ENCODE measurements around the gene BRD3OS.

BRD3OS gene, protein sequence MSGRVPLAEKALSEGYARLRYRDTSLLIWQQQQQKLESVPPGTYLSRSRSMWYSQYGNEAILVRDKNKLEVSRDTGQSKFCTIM

DNA sequence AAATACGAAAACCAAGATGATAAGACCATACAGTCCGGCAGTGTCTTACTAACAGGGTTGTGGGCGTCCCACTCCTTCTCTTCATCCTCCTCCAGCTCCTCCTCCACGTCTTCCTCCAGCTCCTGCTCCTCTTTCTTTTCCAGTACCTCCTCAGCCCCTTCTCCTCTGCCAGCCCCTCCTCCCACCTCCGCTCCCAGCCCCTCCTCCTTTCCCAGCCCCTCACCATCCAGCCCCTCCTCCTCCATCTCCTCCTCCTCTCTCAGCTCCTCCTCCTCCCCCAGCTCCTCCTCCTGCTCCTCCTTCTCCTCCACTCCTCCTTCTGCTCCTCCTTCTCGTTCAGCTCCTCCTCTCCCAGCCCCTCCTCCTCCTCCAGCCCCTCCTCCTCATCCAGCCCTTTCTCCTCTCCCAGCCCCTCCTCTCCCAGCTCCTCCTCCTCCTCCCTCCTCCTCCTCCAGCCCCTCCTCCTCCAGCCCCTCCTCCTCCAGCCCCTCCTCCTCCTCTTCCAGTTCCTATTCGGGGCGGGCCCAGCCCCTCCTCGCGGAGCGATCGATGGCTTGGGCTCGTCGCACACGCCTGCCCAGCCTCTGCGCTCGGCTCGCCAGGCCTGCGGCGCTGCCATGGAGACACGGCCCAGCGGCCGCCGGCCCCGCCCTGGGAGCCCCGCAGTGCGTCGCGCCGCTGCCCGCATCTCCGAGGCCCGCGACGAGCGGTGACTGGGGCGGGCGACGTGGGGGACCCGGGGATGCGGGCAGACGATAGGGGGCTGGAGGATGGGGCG, at the start of gene BRD3OS:
TSS of gene BRD3OS (plus strand) at position 654 of the 778 bp plus-strand sequence. CDS start 1,267 bp downstream, outside the sequence.
- DNase-seq (ENCODE audit: low read depth in 4 of 4, low spot score in 1 of 4): peak; percentile 72 to 89 (median 80)

DNA sequence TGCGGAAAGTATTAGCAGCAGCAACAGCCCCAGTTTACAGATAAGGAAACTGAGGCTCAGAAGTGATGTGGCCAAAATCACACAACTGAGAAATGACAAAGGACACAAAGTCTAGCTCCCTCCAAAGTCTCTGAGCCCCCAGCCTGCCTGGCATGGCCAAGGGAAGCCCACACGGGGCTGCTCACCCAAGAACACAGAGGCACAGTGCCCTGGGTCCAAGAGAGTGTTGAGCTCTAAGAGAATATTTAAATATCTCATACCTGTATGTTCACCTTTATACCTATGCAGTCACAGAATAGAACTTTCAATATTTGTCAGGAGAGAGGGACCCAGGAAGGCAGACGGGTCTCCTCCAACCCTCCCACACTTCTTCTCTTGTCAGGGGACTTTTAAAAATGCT, 49.8 kb upstream of the BRD3OS start:
- no peak for DNase-seq (ENCODE audit: low read depth in 4 of 4, low spot score in 1 of 4)

DNA sequence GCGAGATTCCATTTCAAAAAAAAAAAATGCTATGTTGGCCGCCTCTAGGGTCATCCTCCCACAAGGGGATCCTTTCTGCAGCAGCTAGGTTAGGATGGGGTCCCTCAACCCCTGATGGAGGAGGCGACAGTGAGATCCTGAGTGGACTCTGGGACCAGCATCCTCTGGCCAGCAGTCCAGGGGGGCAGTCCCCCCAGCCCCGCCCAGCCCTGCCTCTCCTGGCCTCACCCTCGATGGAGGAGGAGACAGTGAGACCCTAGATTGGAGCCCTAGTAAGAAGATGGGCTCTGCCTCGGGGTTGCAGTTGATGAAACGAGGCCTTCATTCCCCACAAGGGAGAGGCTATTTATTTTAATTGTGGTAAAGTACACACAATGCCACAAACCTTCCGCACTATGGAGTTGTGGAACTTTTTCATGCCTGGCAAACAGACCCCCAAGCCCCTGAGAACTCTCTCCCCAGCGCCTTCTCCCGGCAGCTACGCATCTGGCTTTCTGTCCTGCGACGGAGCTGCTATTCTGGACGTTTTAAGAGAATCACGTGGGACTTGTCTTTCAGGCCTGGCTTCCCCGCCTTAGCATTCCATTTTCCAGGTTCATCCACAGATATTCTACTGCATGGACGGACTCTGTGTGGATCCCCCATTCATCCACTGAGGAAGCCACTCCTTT, 49.0 kb upstream of the BRD3OS start:
- no peak for DNase-seq (ENCODE audit: low read depth in 4 of 4, low spot score in 1 of 4)

DNA sequence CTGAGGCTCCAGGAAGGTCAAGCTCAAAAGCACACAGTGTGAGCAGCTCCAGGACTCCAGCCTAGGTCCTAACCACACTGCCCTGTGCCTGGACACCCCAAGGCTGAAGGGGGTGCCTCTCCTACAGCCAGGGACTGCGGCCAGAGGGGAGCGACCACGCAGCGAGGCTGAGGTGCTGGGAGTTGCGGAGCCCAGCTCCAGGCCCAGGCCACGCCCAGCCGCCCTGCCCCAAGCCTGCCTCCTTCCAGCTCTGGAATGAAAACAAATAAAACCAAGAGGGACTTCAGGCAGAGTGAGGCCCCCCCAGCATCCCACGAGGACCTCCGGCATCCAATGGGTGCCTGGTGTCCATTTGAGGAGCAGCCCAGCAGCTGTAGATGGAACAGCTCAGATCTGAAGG, 48.4 kb upstream of the BRD3OS start:
- DNase-seq (ENCODE audit: low read depth in 4 of 4, low spot score in 1 of 4): no peak

DNA sequence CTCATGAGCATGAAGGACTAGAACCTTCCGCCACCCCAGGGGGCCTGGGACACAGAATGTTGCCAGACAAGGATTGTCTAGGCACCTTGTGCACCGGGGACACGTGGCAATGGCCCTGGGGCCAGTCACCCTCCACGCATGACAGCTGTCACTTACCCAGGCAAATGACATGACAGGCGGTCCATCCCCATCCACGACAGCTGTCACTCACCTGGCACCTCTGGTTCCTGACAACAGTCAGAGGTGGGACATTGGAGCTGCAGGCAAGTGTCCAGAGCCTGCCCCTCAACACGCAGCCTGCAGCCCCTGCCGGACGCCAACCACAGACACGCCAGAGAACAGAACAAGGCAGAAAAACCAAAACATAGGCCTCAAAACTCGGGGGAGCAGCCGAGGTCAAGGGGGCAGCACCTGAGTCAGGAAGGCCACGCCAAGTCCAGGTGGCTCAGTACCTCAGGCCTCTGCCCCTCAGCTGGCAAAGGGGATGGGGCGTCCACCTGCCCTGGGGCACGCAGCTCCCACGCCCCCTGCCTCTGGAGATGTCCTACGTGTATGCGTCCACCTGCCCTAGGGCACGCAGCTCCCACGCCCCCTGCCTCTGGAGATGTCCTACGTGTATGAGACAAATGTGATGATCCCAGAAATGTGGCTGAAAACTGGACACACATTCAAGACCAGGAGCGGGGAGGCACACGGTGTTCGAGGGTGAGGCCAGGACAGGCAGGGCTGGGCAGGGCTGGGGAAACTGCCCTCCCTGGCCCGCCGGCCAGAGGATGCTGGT, 47.7 kb upstream of the BRD3OS start:
- DNase-seq (ENCODE audit: low read depth in 4 of 4, low spot score in 1 of 4): no peak

DNA sequence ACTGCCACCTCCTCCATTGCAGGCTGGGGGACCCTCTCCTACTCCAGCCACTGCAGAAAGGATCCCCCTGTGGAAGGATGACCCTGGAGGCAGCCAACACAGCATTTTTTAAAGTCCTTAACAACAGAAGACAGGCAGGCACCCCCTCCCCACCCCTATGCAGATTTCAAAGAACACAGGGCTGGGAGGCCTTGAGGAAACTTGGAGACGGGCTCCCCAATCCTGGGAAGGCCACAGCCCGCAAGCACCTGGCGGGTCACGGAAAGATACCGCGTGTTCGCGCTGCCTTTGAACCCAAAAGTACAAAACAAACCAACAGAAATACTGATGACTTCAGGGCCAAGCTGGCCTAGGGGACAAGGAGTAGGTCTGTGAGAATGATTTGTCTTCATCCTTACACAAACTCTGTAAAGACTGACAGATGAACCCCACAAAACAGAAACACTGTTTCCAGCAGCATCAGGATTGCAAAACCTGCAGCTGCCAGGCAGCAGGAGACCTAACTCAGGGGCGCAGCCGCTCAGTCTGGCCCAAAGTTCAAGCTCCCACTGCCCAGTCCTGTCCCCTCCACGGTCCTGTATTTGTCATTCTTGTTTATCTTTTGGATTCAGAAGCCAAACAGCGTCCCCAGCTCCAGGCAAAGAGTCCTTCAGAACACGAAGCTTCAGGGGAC, 46.9 kb upstream of the BRD3OS start:
- no peak for DNase-seq (ENCODE audit: low read depth in 4 of 4, low spot score in 1 of 4)

DNA sequence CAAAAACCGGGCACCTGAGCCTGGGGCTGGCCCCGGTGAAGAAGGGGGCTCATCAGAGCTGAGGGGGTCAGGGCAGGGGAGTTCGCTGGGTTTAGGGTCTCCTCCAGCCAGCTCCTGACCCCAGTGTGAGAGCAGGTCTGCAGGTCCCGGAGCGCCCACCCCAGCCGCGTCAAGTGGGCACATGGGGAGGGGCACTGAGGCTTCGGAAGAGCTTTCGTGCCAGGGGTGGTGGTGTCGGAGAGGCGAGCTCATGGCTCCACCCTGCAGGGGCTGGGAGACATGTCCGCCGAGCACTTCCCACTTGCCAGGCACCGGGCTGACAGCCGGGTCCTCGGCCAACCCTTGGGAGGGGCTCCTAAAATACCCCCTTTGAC, 46.4 kb upstream of the BRD3OS start:
- no peak for DNase-seq (ENCODE audit: low read depth in 4 of 4, low spot score in 1 of 4)

DNA sequence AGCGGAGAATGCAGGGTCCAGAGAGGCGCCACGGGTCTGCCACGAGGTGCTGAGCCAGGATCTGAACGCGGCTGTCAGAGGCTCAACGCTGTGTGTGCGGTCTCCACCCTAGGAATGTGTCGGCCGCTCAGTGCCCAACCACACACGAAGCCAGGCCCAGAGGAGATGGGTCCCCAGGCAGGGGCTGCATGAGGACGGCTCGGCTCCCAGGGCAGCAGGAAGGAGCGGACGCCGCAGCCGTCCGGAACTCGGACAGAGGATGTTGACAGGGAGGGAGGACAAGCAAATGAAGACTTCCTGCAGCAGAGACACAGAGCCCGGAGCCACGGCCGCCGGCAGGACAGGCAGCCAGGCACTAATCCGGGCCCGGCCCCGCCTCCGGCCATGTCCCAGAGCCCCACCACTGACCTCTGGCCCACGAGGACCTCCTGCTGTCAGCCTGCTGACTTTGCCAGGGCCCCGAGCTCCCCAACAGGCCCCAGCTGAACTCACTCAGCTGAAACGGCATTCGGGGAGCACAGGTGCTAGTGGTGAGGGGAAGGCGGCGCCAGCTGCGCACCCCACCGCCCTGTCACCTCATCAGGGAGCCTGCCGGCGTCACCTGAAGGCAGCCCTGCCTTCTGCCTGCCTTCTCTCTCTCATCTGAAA, 45.9 kb upstream of the BRD3OS start:
- DNase-seq (ENCODE audit: low read depth in 4 of 4, low spot score in 1 of 4): no peak

DNA sequence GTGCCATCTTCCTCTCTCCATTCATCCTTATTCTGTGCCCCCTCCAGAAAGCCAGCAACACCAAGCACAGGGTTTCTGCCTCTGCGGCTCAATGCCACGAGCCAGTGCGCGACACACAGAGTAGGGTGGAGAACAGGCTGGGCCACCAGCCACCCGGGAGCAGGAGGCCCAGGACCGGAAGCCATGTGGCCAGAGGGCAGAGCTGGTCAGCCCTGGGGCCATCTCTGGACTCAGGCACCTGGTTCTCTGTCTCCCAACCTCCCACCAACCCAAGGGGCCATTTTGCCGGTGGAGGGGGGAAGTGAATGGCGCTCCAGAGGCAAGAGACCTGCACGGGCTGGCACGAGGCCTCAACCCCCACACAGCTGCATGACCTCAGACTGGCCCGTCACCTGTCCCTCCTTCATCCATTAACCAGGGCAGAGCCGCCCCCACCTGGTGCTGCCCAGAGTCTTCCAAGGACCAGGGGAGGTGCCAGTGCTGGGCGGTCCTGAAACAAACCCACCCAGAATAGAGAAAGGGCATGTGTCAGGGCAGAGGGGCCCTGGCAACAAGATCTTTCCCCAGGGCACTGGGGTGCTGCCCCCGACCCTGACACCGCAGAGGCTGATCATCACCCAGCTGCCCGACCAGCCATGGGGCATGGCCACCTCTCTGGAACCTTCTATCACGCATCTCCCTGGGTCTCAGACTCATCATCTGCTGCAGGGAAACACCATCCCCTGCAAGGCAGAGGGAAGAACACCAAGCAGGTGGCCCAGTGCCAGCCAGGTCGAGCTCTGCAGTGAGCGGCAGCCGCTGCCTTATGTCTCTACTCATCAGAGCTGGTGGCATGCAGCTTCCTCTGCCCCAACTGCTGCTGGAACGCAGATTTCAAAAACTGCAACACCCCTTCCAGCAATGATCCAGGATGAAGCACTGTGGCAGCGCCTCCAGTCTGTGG, 45.1 kb upstream of the BRD3OS start:
- no peak for DNase-seq (ENCODE audit: low read depth in 4 of 4, low spot score in 1 of 4)

DNA sequence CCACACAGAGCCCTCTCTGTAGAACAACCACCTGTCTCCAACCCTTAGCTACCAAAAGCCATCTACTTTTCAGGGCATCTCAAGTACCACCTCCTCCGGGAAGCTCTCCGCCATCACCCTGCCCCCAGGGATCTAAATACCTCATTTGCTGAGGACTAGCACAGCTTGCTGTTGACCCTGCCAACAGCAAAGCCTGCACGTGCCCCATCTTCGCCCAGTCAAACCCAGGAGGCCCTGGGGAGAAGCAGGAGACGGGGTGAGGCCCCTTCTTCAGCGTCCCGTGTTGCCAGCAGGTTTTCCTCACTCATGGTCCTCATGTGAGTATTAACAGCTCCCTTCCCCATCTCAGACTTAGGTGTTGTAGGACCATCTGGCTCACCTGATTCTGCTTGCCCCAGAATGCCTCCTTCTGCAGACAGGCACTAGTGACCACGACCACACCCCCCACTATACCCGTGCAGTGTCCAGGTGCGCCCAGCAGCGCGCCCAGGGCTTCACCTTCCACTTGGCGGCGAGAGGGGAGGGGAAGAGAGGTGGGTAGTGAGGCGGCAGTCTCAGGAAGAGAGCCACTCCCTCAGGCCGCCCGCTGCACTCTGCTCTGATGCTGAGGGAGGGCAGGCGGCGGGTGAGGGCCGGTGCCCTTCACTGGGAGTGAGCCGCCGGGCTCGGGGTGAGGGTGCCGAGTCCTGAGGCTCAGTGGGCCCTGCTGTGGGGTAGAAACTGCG, 44.3 kb upstream of the BRD3OS start:
- DNase-seq (ENCODE audit: low read depth in 4 of 4, low spot score in 1 of 4): no peak

DNA sequence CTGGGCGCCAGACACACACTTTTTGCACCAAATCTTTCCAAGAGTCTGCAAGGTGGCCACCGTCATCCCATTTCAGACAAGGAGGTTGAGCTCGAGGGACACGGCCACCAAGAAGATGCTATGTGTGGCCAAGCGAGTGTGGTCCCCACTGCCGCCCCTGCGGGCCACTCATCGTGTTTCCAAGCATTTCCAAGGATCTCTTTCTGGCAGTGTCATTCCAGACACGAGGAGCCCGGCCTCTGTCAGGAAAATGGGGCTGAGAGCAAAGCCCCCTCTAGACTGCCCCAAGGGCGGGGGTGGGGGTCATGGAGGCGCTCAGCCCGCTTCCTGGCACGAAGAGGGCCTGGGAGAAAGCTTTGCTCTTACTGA, 43.7 kb upstream of the BRD3OS start:
- no peak for DNase-seq (ENCODE audit: low read depth in 4 of 4, low spot score in 1 of 4)

DNA sequence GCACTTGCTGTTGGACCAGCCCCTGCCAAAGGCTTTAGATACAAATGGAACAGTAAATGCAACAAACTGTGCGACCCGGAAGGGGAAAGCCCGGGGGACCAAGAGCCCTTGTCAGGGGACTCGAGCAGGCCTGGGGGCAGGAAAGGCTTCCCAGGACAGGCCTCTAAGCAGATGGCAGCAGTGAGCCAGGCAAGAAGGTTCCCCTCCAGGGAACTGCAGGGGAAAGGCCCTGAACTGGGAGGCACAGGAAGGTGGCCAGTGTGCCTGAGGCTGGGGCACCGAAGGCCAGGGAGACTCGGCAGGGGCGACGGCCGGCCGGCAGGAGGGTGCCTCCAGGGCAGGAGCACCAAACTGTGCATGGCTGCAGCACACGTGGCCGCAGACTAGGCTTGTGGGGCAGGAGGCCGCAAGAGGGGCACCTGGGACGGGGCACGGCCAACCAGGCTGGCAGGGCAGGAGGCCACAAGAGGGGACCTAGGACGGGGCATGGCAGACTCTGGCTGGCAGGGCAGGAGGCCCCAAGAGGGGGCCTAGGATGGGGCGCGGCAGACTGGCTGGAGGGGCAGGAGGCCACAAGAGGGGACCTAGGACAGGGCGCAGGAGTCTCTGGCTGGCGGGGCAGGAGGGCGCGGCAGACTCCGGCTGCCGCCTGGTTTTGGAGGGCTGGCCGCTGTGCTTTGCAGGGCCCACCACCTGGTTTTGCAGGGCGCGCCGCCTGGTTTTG, 43.2 kb upstream of the BRD3OS start:
- DNase-seq (ENCODE audit: low read depth in 4 of 4, low spot score in 1 of 4): no peak

DNA sequence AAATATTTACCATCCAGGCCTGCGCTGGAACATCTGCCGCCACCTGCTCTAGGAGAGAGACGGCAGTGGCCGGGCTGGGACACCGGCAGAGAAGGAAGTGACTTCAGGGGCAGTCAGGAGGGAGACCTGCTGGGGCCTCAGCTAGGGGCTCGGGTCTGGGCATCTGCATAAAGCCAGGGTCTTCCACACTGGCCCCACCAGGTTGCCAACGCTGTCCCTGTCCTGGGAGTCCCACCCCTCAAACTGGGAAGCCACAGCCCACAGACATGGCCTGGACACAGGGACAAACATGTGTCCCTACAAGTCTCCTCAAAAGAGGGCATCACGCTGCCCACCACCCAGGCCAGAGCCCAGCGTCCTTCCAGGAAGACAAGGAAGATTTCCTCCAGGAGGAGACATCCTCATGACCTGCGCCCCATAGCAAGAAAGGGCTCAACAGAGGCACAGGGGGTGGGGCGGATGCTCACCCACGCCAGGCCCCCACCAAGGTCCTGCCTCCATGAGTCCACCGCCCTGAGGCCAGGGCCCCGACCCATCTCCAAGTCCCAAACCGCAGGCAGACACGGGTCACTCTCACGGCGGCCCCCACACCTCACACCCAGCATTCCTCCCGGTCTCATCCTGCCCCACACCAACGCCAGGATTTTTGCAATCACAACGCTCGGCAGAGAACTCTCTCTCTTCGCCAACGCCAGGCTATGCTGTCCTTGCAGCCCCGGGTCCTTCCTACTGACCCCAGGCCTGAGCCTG, 42.1 kb upstream of the BRD3OS start:
- DNase-seq (ENCODE audit: low read depth in 4 of 4, low spot score in 1 of 4): no peak

DNA sequence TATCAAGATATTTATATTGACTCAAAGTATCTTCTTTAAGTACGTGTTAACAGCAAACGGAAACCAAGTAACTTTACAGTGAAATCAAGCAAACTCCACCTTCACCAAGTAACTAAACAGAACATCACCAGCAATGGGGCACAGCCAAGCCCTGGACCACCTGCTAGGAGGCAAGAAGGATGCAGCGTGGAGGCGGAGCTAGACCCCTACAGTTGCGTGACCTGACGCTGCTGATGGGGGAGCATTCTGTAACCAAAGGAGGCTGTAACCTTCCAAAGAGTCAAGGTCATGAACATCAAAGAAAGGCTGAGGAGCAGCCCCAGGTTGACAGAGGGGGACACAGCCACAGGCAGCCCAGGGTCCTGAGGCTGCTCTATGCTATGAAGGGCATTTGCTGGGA, 39.2 kb upstream of the BRD3OS start:
- DNase-seq (ENCODE audit: low read depth in 4 of 4, low spot score in 1 of 4): no peak

DNA sequence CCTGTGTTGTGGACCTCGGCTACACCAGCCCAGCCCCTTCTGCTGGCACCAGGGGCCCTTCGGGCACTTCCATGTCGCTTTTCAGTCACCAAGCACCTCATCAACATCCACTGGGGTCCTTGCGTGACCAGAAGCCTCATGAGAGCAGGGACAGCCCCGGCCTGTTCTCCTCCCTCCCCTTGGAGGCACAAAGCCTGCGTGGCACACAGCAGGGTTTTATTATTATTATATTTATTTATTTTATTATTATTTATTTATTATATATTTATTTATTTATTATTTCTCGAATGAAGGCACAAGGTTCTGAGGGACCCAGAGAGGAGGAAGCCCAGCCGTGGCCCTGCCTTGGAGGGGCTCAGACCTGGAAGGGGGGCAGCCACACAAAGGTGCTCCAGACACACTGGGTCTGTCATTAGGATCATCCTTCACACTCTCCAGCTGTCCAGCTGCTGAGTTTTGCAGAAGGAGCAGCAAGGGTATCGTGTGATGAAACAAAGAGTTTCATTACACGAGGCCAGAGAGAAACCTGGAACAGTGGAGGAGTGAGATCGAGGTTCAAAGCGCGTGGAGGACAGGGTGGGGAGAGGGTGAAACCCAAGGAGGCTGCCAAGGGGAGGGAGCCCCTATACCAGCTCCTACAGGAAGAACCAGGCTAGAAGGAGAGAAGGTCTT, 38.4 kb upstream of the BRD3OS start:
- DNase-seq (ENCODE audit: low read depth in 4 of 4, low spot score in 1 of 4): no peak

DNA sequence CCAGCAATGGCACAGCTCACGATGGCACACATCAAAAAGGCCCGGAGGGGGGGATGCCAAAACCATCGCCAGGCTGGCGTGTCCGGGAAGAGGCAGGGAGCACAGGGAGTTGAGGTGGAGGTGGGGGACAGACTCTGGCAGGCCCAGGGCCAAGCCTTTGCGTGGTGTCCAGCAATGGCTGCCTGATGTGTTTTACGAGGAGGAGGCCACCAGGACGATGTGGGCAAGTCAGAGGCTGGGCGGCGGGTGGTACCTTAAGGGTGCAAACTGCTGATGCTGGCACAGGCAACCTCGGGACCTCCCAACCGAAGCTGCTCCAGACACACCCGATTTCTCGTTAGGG, 37.9 kb upstream of the BRD3OS start:
- DNase-seq (ENCODE audit: low read depth in 4 of 4, low spot score in 1 of 4): no peak

DNA sequence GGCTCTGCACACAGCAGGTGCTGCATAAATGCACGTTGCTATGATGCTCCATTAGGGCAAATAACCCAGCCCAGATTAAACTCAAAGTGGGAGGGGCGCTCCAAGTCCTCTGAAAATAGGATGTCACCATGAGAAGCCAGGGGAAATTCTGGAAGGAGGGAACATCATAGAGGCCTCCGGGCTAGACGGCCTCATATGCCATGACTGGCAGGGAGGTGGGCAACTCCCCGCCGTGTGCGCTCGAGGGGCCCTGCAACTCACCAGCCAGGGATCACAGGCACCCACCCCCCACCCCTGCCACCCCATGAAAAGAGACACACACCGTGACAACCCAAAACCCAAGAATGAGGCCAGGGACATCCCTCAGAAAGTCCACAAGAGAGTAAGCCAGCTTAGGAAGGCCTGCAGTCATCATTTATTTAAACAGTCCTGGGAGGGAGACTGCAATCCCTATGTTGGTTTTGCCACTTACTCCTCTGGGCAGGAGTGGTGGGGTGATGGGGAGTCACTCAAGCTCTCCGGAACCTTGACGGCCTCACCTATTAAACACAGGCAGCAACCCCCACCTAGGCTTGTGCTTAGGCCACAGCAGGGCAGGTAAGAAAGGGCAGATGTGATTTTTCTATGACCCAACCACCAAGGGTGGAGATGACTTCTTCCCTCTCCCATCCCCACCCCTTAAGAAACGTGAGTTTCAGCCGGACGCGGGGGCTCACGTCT, 37.2 kb upstream of the BRD3OS start:
- DNase-seq (ENCODE audit: low read depth in 4 of 4, low spot score in 1 of 4): no peak

All from stimulated activated CD4-positive, alpha-beta T cell treated with anti-CD3 and anti-CD28 coated beads, Interleukin-1b, Interleukin-23, amount 100 ng/mL, for 24 hours (primary cell).